Stimulated activated CD4-positive, alpha-beta T cell treated with anti-CD3 and anti-CD28 coated beads, Interleukin-2, amount 100 ng/mL, for 48 hours (primary cell): ENCODE results near the gene SLC34A1.
"Not testable (repeated sequence)": the region's sequence is repeated elsewhere in the genome, so short reads cannot be mapped to it uniquely, and the experiment has no call there.

Experiments
- DNase-seq, 2 donors: peaks; one replicate each; pipeline ENCODE4 v3.0.0-alpha.2; 2020

Gene SLC34A1

DNA sequence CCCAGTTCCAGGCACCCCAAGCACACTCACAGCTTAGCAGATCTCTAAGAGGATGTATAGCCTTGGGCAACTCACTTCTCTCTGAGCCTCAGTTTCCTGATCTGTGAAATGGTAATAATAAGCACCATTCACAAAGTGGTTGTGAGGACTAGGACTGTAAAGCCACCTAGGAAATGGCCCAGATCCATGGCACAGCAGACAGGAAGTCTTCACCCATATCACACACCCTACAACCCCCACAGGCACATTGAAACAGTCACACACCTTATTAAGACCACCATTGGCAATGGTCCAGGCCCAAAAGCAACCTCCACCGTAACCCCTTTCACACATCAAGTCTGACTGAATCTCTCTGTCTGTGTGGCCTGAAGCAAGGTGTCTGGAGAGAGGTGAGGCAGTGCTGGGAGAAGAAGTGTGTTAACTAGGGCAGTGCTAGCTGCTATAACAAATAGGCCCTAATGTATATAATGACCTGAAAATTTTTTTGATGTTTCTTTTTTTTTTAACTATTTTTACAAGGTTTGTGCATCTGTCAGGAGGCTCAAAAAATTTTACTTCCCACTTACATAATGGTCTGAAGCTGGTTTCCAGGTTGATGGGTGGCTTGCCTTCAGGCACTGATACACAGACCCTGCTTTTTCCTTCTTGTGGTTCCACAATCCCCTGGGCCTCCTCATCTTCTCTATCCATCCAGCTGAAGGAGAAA lies 28.9 kb upstream of the SLC34A1 start:
- DNase-seq: no peak

DNA sequence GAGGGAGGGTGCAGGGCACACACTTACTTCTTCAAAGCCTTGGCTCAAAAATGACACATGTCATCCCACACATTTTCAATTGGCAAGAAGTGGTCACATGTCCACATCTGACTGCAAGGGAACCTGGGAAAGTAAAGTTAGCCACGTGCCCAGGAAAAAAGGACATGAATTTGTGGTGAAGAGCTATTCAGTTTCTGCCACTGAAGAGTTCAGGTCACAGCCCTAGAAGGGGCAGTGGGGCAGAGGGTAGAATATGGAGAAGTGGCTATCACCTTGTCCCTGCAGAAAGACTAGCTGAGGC lies 28.4 kb upstream of the SLC34A1 start:
- no peak for DNase-seq

- DNase-seq: no peak
Observed at GRCh38 chr5:177356746-177357145, 27.5 kb upstream of the SLC34A1 start.

- no peak for DNase-seq
Observed at GRCh38 chr5:177357146-177357458, 27.1 kb upstream of the SLC34A1 start.

GRCh38 chr5:177357459-177358351 lies 26.5 kb upstream of the SLC34A1 start, which contains the start of gene RGS14:
RGS14 (plus strand) TSS chr5:177357924; CDS start chr5:177358025, 101 bp downstream.
- peak; percentile 40 to 41 for DNase-seq

DNA sequence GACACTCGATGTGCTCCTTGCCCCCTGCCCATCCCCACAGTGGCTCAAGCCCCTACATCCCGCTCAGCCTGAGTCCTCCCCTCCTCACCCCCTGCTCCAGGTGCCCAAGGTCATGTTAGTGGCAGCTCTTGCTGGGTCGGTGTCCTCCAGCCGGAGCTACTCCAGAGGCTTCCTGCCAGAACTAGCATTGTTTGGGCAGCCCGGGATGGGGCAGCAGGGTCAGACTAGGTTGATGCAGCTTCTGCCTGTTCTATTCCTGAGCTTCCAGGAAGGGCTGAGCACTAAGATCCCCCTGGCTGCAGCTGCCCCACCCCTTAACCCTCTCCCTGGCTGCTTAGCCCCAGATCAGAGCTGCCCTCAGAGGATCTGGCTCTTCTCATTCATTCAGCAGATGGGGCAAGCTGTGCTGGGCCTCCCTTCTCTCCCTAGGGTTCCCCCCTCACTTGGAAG lies 25.8 kb upstream of the SLC34A1 start:
- DNase-seq: no peak

- DNase-seq: no peak
Observed at GRCh38 chr5:177359451-177359851, 24.8 kb upstream of the SLC34A1 start.

- DNase-seq: no peak
Observed at GRCh38 chr5:177359860-177360259, 24.4 kb upstream of the SLC34A1 start.

GRCh38 chr5:177360740-177361139 lies 23.5 kb upstream of the SLC34A1 start:
- DNase-seq: not testable (repeated sequence)

- no peak for DNase-seq
Observed at GRCh38 chr5:177361418-177362291, 22.6 kb upstream of the SLC34A1 start.

DNA sequence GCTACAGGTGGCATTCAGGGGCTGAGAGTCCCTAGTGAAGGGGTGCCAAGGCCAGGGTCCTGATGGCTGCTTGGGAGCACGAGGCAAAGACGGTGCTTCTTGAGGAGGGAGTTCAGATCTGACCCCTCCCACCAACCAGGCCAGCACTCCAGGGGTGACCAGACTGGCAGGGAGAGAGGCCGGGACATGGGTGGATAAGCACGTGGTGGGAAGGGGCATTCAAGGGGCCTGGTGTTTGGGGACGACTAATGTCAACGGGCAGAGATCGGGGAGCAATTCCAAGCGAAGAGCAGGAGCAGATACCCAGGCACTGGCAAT lies 22.0 kb upstream of the SLC34A1 start:
- no peak for DNase-seq

- peak; percentile 58 to 66 for DNase-seq
Observed at GRCh38 chr5:177362610-177363507, 21.4 kb upstream of the SLC34A1 start.

GRCh38 chr5:177363565-177363964 lies 20.7 kb upstream of the SLC34A1 start:
- DNase-seq: no peak

- no peak for DNase-seq
Observed at GRCh38 chr5:177364159-177364962, 19.9 kb upstream of the SLC34A1 start.

DNA sequence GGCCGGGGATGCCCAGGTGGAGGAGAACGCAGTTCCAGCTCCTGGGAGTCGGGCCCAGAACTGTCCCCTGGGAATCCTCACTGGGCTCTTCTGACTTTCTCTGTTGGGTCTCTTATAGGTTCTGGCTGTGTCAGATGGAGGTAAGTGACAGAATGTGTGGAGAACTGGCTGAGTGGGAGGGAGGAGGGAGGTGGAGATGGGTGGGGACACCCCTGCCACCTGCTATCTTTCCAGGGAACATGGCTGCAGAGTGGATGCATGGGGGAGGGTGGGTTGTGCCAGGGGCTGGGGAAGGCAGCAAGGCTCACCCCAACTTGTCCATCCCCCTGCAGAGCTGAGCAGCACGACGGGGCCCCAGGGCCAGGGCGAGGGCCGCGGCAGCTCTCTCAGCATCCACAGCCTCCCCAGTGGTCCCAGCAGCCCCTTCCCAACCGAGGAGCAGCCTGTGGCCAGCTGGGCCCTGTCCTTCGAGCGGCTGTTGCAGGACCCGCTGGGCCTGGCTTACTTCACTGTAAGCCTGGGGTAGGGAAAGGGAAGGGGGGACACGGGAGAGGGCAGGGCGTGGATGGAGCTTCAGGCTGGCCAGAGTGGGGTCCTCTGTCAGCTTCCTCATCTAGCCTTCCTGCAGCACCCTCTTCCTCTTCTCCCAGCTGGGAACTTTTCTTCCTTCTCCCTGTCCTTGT lies 18.2 kb upstream of the SLC34A1 start:
- DNase-seq: no peak

- DNase-seq: no peak
Observed at GRCh38 chr5:177366528-177367322, 17.5 kb upstream of the SLC34A1 start.

DNA sequence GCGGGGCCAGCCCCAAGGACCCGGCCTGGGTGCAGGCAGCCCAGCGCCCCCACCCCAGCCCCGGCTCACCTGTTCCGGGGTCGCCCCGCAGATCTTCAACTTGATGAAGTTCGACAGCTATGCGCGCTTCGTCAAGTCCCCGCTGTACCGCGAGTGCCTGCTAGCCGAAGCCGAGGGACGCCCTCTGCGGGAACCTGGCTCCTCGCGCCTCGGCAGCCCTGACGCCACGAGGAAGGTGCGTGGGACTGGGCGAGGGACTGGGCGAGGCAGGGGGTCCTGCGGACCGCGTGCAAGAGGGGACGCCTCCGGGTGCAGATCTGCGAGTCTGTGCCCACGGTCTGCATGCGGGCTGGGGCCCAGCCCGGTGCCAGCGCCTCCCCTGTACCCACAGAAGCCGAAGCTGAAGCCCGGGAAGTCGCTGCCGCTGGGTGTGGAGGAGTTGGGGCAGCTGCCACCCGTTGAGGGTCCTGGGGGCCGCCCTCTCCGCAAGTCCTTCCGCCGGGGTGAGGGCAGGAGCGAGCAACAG lies 16.8 kb upstream of the SLC34A1 start:
- DNase-seq: no peak

DNA sequence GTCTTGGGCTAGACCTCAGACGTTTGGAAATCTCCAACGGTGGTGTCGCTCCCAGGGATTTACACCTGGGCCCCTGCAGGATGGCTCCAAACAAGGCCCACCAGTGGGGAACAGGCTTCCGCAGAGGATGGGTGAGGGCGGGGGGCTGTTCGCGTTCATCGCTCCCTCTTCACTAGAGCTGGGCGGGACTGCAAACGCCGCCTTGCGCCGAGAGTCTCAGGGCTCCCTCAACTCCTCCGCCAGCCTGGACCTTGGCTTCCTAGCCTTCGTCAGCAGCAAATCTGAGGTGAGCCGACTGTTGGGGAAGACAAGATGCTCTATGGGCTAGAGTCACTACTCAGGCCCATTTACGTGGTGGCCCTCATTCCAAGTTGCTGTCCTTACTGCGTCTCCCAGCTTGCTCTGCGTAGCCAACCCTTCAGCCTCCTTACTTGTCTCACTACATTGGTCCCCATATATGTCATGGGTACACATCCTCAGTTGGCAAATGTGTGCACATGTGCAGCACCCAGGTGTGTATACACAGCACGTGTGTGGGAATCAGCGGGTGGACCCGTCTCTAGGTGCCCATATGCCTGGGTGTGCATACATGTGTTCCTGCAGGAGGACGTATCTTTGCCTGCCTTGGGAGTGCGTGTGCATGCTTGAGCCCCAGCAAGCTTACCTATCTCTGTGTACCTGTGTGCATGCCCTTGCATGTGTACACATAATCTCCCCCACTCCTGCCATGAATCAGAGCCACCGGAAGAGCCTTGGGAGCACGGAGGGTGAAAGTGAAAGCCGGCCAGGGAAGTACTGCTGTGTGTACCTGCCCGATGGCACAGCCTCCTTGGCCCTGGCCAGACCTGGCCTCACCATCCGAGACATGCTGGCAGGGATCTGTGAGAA lies 16.0 kb upstream of the SLC34A1 start:
- DNase-seq: no peak
